A172 (cell line): ENCODE measurements around the gene DYSF. TPM values are rescaled to one million over a fixed set of nuclear protein-coding genes. Genes with fewer than 3 reads are reported as not detected.

Source experiments
- DNase-seq: peaks from one replicate; pipeline ENCODE4 v3.0.0-alpha.2; 2015; ENCODE audit warnings: low spot score
- total RNA-seq: library from RNA; depleted of rRNA; stranded (reverse); fragments of >200 nt; shearing (Covaris generic); gene quantifications from 2 replicates; pipeline ENCODE4 v1.2.3, GENCODE V29; 2014

The DYSF gene
- total RNA-seq, 1 experiment from 2014 or later, result 13.6 TPM

DNA sequence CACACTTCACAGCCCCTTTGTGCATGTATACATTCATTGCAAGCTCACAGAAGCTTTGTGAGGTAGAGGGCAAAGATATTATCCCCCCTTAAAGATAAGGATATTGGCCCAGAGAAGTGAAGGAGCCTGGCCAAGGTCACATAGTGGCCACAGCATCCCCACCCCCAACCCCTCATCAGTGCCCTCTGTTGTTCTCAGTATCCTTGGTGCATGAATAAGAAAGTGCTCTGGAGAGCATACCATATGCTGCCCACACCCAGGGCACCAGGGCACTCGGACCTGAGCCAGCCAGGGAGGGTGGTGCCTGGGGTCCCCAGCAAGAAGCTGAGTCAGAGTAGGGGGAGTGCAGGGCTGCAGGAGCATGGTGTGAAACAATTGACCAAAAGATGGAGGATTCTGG lies 3.3 kb downstream of the DYSF start:
- no peak for DNase-seq

DNA sequence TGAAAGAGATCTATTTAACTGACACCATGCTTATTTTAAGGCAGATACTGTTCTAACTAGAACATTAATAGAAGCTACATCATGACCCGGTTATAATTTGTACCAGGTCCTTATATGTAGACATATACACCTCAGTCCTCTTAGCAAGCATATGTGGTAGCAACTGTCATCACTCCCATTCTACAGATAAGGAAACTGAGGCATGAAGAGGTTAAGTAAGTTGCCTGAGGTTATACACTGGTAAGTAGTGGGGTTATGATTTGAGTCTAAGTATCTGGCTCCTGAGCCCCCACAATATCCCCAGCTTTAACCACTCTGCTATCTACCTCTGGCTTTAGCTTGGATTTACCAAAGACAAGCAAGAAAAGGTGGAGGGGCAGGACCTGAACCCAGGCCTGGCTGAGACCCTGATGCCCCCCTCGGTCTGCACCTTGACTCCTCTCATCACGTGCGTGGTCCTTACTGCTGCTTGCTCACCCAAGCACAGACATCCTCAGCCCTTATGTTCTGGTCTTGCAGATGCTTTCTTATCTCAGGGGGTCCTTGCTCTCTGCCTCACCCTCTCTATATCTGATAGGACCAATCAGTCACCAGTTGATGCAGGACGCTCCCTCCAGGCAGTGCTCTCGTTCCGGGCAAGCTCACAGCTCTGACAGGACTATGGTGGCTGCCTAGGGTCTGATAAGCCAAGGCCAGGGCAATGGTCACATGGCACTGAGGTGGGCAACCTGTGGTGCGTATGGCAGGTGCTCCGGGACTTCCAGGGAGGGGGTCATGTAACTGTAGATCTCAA lies 4.0 kb downstream of the DYSF start:
- no peak for DNase-seq

DNA sequence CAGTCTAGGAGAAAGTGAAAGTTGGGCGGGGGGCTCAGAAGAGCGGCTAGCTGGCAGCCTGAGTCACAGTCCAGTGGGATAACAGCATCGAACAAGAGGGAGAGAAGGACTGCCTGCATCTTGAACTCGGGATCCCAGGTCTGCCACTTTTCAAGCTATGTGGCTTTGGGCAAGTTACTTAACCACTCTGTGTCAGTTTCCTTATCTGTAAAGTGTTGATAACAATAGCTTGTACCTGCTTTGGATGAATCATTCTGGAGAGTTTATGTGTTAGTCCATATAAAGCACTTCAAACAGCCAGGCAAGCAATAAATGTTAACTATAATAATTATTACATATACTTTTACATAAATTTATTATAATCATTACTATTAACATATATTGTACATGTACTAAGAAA lies 4.6 kb downstream of the DYSF start:
- peak; percentile 17 for DNase-seq

- peak; percentile 84 for DNase-seq
Observed at GRCh38 chr2:71458413-71459083, 5.2 kb downstream of the DYSF start.

- DNase-seq, result no peak
Observed at GRCh38 chr2:71459084-71459431, 5.7 kb downstream of the DYSF start.

DNA sequence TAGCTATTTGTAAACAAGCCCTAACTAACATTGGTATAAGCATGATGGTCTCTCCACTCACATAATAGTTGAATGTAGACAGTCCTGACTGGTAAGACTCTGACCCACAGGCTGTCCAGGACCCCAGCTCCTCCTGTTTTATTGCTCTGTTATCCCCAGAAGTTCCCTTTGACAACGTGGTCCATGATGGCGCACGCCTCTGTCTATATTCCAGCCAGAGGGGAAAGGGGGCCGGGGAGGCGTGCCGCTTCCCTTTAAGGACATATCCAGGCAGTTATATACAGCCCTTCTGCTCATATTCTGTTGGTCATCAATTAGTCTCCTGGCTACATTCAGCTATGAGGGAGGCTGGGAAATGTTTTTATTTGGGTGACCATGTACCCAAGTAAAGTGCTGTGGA lies 6.7 kb downstream of the DYSF start:
- no peak for DNase-seq

GRCh38 chr2:71460595-71461303 lies 7.4 kb downstream of the DYSF start:
- peak; percentile 48 for DNase-seq

DNA sequence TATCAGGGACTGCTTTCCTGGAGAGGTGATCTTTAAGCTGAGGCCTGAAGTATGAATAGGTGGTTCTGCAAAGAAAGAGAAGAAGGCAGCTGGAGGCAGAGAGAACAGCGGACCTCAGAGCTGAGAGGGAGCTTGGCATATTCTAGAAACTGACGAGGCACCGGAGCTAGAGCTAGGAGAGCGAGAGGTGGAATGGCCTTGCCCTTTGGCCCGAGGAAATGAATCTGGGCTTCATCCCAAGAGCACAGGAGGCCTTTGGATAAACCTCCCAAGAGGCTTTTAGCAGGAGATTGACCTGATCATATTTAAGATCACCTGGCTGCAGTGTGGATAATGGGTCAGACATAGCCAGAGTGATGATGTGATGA lies 7.9 kb downstream of the DYSF start:
- DNase-seq, result no peak

DNA sequence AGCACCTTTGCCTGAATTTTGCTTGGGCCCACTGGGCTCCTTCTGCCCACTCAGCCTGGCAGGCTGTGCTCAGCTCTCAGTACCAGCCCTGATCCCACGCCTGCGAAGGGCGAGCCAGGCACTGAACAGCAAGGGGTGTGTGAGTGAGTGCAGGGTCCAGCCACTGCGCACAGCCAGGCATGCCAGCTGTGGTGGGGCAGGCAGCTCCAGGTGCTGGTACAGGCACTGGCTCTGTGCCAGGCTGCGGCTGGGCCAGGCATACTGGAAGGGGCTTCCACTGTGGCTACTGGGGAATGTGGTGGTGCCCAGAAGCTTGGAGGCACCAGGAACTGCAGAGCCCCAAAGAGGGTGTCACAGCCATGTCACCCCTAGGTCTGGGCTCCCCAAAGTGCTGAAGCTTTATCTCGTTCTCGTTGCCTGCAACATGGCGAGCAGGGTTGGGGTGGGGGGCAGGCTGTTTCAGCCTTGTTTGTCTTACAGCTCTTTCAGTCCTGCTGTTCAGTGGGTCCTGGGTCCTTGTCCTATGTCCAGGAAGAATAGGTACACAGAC lies 8.8 kb downstream of the DYSF start:
- no peak for DNase-seq

DNA sequence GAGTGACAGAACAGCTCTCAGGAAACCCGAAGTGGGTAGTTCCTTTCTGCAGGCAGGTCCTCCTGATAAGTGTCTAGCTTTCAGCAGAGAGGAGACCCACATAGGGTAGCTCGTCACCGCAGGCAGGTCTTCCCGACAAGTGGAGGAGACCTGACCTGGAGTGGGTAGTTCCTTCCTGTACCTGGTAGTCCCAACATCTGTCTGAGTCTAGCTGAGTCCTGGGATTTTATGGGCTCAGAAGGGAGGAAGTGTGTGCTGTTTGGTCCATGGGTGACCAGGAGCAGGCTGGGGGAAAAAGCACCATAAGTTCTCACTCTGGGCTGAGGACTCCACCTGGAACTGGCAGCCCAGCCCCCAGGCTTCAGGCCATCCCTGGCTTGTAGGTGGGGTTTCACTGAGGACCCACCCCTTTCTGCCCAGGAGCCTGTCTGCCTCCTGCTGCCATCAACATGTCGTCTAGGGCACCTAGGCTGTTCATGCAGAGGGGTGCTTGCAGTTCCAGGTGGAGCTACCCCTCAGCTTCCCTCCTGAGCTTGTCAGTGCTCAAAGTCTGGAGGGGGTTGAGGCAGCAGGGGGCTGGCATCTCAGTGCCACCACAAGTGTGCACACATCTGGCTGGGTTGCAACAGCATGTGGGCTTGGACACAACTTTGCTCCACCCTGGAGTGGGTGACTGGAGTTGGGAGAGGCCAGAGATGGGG lies 9.4 kb downstream of the DYSF start:
- DNase-seq, result no peak

- DNase-seq, result no peak
Observed at GRCh38 chr2:71463342-71463654, 9.9 kb downstream of the DYSF start.

- DNase-seq, result no peak
Observed at GRCh38 chr2:71464389-71464788, 11.0 kb downstream of the DYSF start.

- DNase-seq, result no peak
Observed at GRCh38 chr2:71465356-71465755, 12.0 kb downstream of the DYSF start.

GRCh38 chr2:71465961-71466300 lies 12.6 kb downstream of the DYSF start:
- no peak for DNase-seq

DNA sequence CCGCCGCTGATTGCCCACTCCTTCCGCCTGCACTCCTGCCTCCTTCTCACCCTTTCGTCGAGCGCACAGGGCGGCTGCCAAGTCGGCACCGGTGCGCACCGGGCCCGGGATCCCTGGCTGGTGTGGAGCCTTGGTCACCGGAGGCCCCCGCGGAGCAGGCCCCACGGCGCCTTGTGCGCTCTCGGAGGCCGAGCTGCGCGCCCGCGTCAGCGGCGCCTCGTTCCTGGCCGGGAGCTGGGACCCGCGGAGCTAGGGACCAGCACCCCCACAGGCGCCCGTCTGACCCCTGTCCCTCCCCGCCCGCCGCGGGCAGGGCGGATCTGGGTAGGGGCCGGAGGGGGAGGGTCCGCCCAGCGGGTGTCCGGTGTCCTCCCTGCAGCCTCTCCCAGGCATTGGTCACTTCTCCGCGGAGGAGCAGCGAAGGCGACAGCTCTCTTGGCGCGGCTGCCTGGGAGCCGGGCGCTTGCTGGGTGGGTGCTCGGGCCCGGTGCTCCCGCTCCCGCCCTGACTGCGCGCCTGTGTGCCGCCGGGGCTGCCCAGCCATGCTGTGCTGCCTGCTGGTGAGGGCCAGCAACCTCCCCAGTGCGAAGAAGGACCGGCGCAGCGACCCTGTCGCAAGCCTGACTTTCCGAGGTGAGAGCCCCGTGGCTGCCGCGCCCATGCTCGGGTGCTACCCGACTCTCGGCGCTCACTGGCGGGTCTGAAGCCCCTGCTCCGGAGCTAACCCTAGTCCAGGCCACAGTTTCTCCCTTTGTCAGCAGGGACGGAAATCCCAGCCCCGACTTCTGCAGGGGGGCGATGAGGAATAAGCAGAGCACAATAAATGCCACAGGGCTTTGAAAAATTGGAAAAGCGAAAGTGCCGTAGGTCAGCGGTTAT lies 13.2 kb downstream of the DYSF start:
- peak; percentile 35 for DNase-seq

GRCh38 chr2:71467180-71467815 lies 13.9 kb downstream of the DYSF start:
- no peak for DNase-seq

- no peak for DNase-seq
Observed at GRCh38 chr2:71468279-71469015, 15.1 kb downstream of the DYSF start.

DNA sequence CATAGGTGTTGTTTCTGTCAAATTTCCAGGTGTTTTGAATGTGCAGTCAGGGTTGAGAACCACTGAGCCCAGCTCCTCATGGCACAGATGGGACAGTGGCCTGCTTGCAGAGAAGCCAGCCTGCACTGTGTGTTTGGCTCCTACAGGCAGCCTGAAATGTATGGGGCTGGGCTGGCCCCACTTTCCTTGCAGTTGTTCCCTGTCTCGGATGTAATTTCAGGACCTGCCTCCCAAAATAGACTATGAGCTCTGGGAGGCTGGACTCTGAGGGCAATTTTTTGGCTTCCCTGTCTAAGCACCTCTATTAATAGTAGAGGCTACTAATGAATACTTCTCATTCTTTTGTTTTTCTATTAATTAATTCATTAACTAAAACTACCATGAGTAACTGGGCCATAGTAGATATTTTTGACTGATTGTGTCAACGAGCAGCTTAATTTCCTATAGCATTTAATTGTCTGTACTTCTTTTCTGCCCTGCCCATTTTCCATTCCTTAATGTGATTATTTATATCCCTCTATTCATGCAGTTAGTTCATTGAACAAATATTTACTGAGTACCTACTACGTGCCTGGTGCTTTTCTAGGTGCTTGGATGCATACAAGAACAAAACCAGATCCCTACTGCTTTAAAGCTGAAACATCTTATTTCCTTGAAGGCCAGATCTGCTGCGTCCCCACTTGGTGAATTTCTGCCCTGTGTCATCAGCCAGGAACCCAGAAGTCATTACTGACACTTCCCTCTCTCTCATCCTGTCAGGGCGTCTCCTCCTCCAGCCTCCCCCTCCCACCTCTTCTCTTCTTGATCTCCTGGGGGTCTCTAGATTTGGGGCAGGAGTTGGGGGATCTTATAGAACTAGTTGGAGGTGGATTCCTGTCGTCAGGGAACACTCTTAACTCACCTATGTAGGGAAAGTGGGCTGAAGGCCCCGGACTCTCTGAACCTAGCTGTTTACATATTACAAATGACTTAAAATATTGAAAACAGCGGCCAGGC lies 16.3 kb downstream of the DYSF start:
- DNase-seq, result no peak

- peak; percentile 89 for DNase-seq
Observed at GRCh38 chr2:71471276-71471675, 17.9 kb downstream of the DYSF start.
